HepG2 (cell line): ENCODE data around the gene IPO5. TPM values are rescaled to one million over a fixed set of nuclear protein-coding genes. Genes with fewer than 3 reads are reported as not detected.

Experiments used
- FOXK1 ChIP-seq: sonication (generic); formaldehyde crosslinking; IDR thresholded peaks from 2 replicates; pipeline ENCODE4 v1.4.0; 2020; ENCODE audit warnings: low read depth, missing genetic modification reagents, borderline replicate concordance
- GATAD1 ChIP-seq: IDR thresholded peaks from 2 replicates; pipeline ENCODE4 v1.6.1; 2016; ENCODE audit warnings: missing genetic modification reagents, missing compliant biosample characterization
- HIVEP1 ChIP-seq: sonication (generic); formaldehyde crosslinking; IDR thresholded peaks from 2 replicates; pipeline ENCODE4 v1.4.0; 2020; ENCODE audit warnings: mild to moderate bottlenecking, missing genetic modification reagents
- POLR2AphosphoS5 ChIP-seq: IDR thresholded peaks from 2 replicates; pipeline ENCODE4 v1.6.1; 2012; ENCODE audit warnings: low read depth, low read length
- RXRA ChIP-seq: sonication (generic); formaldehyde crosslinking; IDR thresholded peaks from 2 replicates; pipeline ENCODE4 v1.5.1; 2020; ENCODE audit warnings: missing genetic modification reagents
- SIN3A ChIP-seq: IDR thresholded peaks from 2 replicates; pipeline ENCODE4 v1.6.1; 2011; ENCODE audit warnings: low read depth, mild to moderate bottlenecking, control low read depth, low read length, borderline replicate concordance
- SMARCE1 ChIP-seq: fragments of 450-650 bp; IDR thresholded peaks from 2 replicates; pipeline ENCODE4 v1.6.1; 2017; ENCODE audit warnings: borderline replicate concordance
- TAF1 ChIP-seq: sonication (generic); formaldehyde crosslinking; IDR thresholded peaks from 2 replicates; pipeline ENCODE4 v1.4.0; 2020; ENCODE audit warnings: missing genetic modification reagents
- YY1 ChIP-seq: IDR thresholded peaks from 2 replicates; pipeline ENCODE4 v1.6.1; 2011; ENCODE audit warnings: low read length, low read depth, moderate library complexity, mild to moderate bottlenecking; ENCODE audit not compliant: insufficient read depth, insufficient replicate concordance
- ZMAT3 ChIP-seq: sonication (generic); formaldehyde crosslinking; conservative IDR thresholded peaks from 2 replicates; pipeline ENCODE4 v1.7.0; 2021; ENCODE audit warnings: missing genetic modification reagents
- ZNF367 ChIP-seq: sonication (generic); formaldehyde crosslinking; IDR thresholded peaks from 2 replicates; pipeline ENCODE4 v1.4.0; 2020; ENCODE audit warnings: missing genetic modification reagents, borderline replicate concordance
- ZNF460 ChIP-seq: sonication (generic); formaldehyde crosslinking; IDR thresholded peaks from 2 replicates; pipeline ENCODE4 v1.5.1; 2020; ENCODE audit warnings: missing genetic modification reagents, mild to moderate bottlenecking, borderline replicate concordance
- polyA plus RNA-seq, 8 experiments: library from polyadenylated mRNA; depleted of rRNA in 3 of 8; stranded (reverse) in 7 of 8; unstranded in 1 of 8; fragments of >200 nt; fragmentation: Illumina TruSeq in 4 of 8; extraction: Trizol in 4 of 8; gene quantifications; 2 replicates each; pipeline versions ENCODE4 v1.2.1 to v1.2.3, GENCODE V29; 2011 to 2016; ENCODE audit warnings: low read depth in 4 of 8, missing spikeins in 1 of 8, mixed read lengths in 1 of 8; ENCODE audit not compliant: insufficient read depth in 1 of 8
- total RNA-seq, 5 experiments: library from RNA; depleted of rRNA; stranded (reverse); fragments of >200 nt; fragmentation: Illumina TruSeq; extraction: Trizol; gene quantifications; 2 replicates each; pipeline ENCODE4 v1.2.3, GENCODE V29; 2016; ENCODE audit warnings: low read depth in 1 of 5
- TF ChIP-seq, protein P1 (sequence below): sonication (generic); formaldehyde crosslinking; conservative IDR thresholded peaks from 2 replicates; pipeline ENCODE4 v1.8.0; 2022; ENCODE audit warnings: mild to moderate bottlenecking, moderate library complexity, missing genetic modification reagents
- TF ChIP-seq, protein P2 (sequence below): sonication (generic); formaldehyde crosslinking; IDR thresholded peaks from 2 replicates; pipeline ENCODE4 v1.4.0; 2020; ENCODE audit warnings: mild to moderate bottlenecking, missing genetic modification reagents
- TF ChIP-seq, protein P3 (sequence below): sonication (generic); formaldehyde crosslinking; IDR thresholded peaks from 2 replicates; pipeline ENCODE4 v1.4.0; 2020; ENCODE audit warnings: missing genetic modification reagents
- TF ChIP-seq, protein P4 (sequence below): sonication (generic); formaldehyde crosslinking; IDR thresholded peaks from 2 replicates; pipeline ENCODE4 v1.4.0; 2020; ENCODE audit warnings: missing genetic modification reagents; ENCODE audit errors: not compliant biosample characterization
- TF ChIP-seq, protein P5 (sequence below): sonication (generic); formaldehyde crosslinking; IDR thresholded peaks from 2 replicates; pipeline ENCODE4 v1.4.0; 2020; ENCODE audit warnings: mild to moderate bottlenecking, missing genetic modification reagents, borderline replicate concordance
- TF ChIP-seq, protein P6 (sequence below): IDR thresholded peaks from 2 replicates; pipeline ENCODE4 v1.6.1; 2012; ENCODE audit warnings: inconsistent platforms

IPO5 gene
- total and polyA plus RNA-seq, 2 of the 13 experiments (the other 11 are each of a cell fraction or from before 2014, with no cell fraction given), result 155 to 242 TPM

DNA sequence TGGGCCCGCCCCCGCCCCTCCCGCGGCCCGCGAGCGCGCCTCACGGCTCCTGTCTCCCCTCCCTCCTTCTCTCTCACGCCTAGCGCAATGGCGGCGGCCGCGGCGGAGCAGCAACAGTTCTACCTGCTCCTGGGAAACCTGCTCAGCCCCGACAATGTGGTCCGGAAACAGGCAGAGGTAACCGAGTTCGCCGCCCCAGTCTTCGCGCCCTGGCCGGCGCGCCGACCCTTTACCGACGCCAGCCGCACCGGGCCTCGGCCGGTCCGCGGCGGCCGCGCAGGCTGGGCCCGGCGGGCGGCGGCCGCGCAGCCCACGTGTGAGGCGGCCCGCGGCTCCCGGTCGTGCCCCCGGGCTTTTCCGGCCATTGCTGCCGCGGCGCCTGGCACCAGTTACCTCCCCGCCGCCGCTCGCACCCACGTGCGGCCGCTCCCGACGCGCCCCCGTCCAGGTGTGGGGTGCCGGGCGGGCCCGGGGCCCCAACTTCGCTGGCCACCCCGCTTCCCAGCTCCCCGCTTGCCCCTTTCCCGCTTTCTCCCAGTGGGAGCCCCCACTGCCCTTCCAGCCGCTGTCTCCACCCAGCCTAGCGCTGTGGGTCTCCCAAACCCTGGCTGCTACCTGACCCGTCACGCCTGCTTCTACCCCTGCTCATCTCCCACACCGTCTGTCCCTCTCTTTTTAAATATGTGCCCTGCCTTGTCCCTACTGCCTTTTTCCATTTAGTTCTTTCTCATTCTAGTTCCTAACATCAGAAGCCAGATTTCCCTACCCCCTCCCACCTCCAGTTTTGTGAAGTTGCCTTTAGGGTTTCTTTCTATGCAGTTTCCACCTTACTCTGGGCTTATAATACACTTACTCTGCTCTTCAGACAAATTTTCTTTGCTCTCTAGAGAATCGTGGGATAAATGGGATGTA lies 23.4 kb downstream of the IPO5 start (continued):
- TF ChIP-seq, protein P1, sequence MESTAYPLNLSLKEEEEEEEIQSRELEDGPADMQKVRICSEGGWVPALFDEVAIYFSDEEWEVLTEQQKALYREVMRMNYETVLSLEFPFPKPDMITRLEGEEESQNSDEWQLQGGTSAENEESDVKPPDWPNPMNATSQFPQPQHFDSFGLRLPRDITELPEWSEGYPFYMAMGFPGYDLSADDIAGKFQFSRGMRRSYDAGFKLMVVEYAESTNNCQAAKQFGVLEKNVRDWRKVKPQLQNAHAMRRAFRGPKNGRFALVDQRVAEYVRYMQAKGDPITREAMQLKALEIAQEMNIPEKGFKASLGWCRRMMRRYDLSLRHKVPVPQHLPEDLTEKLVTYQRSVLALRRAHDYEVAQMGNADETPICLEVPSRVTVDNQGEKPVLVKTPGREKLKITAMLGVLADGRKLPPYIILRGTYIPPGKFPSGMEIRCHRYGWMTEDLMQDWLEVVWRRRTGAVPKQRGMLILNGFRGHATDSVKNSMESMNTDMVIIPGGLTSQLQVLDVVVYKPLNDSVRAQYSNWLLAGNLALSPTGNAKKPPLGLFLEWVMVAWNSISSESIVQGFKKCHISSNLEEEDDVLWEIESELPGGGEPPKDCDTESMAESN (CRISPR knock-in tag), result 0 out of 2 replicates have a peak, but pooled peaks have one; percentile 3
- TF ChIP-seq TAF1 (CRISPR knock-in tag), result peak; percentile 72; the same call in 1 of the 2 replicates
- no peak for TF ChIP-seq RXRA (CRISPR knock-in tag)
- TF ChIP-seq ZNF367 (CRISPR knock-in tag), result 0 out of 2 replicates have a peak, but pooled peaks have one; percentile 33
- TF ChIP-seq, protein P2, sequence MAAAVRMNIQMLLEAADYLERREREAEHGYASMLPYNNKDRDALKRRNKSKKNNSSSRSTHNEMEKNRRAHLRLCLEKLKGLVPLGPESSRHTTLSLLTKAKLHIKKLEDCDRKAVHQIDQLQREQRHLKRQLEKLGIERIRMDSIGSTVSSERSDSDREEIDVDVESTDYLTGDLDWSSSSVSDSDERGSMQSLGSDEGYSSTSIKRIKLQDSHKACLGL (CRISPR knock-in tag), result peak; percentile 6; the same call in 1 of the 2 replicates
- no peak for TF ChIP-seq ZNF460 (CRISPR knock-in tag)
- no peak for TF ChIP-seq HIVEP1 (CRISPR knock-in tag)
- TF ChIP-seq GATAD1, result peak; percentile 9; the same call in 1 of the 2 replicates
- 0 out of 2 replicates have a peak, but pooled peaks have one; percentile 7 for TF ChIP-seq ZMAT3 (CRISPR knock-in tag)
- TF ChIP-seq FOXK1 (CRISPR knock-in tag), result no peak
- peak; percentile 92 for TF ChIP-seq YY1
- peak; percentile 50 for TF ChIP-seq POLR2AphosphoS5
- peak; percentile 76; the same call in 1 of the 2 replicates for TF ChIP-seq SIN3A
- no peak for TF ChIP-seq SMARCE1
- TF ChIP-seq, protein P3, sequence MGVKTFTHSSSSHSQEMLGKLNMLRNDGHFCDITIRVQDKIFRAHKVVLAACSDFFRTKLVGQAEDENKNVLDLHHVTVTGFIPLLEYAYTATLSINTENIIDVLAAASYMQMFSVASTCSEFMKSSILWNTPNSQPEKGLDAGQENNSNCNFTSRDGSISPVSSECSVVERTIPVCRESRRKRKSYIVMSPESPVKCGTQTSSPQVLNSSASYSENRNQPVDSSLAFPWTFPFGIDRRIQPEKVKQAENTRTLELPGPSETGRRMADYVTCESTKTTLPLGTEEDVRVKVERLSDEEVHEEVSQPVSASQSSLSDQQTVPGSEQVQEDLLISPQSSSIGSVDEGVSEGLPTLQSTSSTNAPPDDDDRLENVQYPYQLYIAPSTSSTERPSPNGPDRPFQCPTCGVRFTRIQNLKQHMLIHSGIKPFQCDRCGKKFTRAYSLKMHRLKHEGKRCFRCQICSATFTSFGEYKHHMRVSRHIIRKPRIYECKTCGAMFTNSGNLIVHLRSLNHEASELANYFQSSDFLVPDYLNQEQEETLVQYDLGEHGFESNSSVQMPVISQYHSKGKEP (CRISPR knock-in tag), result 0 out of 2 replicates have a peak, but pooled peaks have one; percentile 9
- TF ChIP-seq, protein P4, sequence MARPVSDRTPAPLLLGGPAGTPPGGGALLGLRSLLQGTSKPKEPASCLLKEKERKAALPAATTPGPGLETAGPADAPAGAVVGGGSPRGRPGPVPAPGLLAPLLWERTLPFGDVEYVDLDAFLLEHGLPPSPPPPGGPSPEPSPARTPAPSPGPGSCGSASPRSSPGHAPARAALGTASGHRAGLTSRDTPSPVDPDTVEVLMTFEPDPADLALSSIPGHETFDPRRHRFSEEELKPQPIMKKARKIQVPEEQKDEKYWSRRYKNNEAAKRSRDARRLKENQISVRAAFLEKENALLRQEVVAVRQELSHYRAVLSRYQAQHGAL (CRISPR knock-in tag), result peak; percentile 38
- TF ChIP-seq, protein P5, sequence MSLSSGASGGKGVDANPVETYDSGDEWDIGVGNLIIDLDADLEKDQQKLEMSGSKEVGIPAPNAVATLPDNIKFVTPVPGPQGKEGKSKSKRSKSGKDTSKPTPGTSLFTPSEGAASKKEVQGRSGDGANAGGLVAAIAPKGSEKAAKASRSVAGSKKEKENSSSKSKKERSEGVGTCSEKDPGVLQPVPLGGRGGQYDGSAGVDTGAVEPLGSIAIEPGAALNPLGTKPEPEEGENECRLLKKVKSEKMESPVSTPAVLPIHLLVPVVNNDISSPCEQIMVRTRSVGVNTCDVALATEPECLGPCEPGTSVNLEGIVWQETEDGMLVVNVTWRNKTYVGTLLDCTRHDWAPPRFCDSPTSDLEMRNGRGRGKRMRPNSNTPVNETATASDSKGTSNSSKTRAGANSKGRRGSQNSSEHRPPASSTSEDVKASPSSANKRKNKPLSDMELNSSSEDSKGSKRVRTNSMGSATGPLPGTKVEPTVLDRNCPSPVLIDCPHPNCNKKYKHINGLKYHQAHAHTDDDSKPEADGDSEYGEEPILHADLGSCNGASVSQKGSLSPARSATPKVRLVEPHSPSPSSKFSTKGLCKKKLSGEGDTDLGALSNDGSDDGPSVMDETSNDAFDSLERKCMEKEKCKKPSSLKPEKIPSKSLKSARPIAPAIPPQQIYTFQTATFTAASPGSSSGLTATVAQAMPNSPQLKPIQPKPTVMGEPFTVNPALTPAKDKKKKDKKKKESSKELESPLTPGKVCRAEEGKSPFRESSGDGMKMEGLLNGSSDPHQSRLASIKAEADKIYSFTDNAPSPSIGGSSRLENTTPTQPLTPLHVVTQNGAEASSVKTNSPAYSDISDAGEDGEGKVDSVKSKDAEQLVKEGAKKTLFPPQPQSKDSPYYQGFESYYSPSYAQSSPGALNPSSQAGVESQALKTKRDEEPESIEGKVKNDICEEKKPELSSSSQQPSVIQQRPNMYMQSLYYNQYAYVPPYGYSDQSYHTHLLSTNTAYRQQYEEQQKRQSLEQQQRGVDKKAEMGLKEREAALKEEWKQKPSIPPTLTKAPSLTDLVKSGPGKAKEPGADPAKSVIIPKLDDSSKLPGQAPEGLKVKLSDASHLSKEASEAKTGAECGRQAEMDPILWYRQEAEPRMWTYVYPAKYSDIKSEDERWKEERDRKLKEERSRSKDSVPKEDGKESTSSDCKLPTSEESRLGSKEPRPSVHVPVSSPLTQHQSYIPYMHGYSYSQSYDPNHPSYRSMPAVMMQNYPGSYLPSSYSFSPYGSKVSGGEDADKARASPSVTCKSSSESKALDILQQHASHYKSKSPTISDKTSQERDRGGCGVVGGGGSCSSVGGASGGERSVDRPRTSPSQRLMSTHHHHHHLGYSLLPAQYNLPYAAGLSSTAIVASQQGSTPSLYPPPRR (CRISPR knock-in tag), result no peak
- TF ChIP-seq, protein P6, sequence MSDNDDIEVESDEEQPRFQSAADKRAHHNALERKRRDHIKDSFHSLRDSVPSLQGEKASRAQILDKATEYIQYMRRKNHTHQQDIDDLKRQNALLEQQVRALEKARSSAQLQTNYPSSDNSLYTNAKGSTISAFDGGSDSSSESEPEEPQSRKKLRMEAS, result peak; percentile 55; the same call in 1 of the 2 replicates
